Measurements from ENCODE around the gene SNHG17.

DNA sequence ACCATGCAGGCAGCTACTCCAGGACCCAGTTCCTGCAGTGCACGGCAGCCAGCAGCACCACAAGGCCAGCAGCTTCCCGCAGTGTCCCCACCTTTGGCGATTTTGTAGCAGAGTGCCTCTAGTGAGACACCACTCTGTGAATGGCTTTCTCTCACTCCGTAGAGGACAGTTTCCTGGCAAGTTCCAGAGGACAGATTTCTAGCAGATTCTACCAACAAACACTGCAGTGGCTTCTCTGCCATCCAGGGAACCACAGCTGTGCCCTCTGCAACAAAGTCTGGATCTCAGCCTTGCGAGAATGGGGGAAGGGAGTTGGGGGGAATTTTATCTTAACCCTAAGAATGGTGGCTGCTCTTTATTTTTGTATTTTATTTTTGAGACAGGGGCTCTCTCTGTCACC lies 28.7 kb downstream of the SNHG17 start:
- TF ChIP-seq, protein P1, sequence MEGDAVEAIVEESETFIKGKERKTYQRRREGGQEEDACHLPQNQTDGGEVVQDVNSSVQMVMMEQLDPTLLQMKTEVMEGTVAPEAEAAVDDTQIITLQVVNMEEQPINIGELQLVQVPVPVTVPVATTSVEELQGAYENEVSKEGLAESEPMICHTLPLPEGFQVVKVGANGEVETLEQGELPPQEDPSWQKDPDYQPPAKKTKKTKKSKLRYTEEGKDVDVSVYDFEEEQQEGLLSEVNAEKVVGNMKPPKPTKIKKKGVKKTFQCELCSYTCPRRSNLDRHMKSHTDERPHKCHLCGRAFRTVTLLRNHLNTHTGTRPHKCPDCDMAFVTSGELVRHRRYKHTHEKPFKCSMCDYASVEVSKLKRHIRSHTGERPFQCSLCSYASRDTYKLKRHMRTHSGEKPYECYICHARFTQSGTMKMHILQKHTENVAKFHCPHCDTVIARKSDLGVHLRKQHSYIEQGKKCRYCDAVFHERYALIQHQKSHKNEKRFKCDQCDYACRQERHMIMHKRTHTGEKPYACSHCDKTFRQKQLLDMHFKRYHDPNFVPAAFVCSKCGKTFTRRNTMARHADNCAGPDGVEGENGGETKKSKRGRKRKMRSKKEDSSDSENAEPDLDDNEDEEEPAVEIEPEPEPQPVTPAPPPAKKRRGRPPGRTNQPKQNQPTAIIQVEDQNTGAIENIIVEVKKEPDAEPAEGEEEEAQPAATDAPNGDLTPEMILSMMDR (IDR thresholded peaks at IDR 0.05; ENCODE audit: insufficient read depth, low read depth, low read length) = no peak
- TF ChIP-seq EZH2 (IDR thresholded peaks at IDR 0.05; ENCODE audit: insufficient read depth, low read length) = no peak

All from astrocyte (in vitro differentiated cells and primary cell).